MM.1S (cell line): ENCODE results near the gene ABL2.

Source experiments
- CTCF ChIP-seq: fragments of 300-600 bp; sonication (generic); IDR thresholded peaks from 2 replicates; pipeline ENCODE4 v1.5.1; 2016; ENCODE audit warnings: antibody characterized with exemption, low read length, mixed read lengths
- EZH2 ChIP-seq: fragments of 300-600 bp; sonication (generic); optimal IDR thresholded peaks from 2 replicates; pipeline ENCODE3; 2017; ENCODE audit warnings: low read depth, mild to moderate bottlenecking, antibody characterized with exemption, low read length, mixed read lengths

GRCh38 chr1:179177182-179177581, 52.3 kb downstream of the ABL2 start:
- TF ChIP-seq CTCF, result no peak
- TF ChIP-seq EZH2, result no peak
